Erythroblast (primary cell): Measurements from ENCODE around the gene PCDHGB7.
"Not testable (repeated sequence)": the region's sequence is repeated elsewhere in the genome, so short reads cannot be mapped to it uniquely, and the experiment has no call there.

ENCODE experiments used
- DNase-seq, 2 experiments: peaks; one replicate each; lab custom pipeline; 2025; lab: John Stamatoyannopoulos, UW
- GATA1 ChIP-seq: IDR thresholded peaks from 2 replicates; pipeline ENCODE4 v1.6.1; 2011; ENCODE audit warnings: low read depth, mild to moderate bottlenecking, control low read depth, low read length, moderate library complexity
- POLR2A ChIP-seq: IDR thresholded peaks from 2 replicates; pipeline ENCODE4 v1.6.1; 2011; ENCODE audit warnings: mild to moderate bottlenecking, low read length

Gene PCDHGB7

DNA sequence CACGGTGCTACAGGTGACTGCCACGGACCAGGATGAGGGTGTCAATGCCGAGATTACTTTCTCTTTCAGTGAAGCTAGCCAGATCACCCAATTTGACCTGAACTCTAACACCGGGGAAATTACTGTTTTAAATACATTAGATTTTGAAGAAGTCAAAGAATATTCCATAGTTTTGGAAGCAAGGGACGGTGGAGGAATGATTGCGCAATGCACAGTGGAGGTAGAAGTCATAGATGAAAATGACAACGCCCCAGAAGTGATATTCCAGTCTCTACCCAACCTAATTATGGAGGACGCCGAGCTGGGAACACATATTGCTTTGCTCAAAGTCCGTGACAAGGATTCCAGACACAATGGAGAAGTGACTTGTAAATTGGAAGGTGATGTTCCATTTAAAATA is 28.8 kb upstream of the PCDHGB7 start:
- no peak for TF ChIP-seq POLR2A
- no peak for TF ChIP-seq GATA1

DNA sequence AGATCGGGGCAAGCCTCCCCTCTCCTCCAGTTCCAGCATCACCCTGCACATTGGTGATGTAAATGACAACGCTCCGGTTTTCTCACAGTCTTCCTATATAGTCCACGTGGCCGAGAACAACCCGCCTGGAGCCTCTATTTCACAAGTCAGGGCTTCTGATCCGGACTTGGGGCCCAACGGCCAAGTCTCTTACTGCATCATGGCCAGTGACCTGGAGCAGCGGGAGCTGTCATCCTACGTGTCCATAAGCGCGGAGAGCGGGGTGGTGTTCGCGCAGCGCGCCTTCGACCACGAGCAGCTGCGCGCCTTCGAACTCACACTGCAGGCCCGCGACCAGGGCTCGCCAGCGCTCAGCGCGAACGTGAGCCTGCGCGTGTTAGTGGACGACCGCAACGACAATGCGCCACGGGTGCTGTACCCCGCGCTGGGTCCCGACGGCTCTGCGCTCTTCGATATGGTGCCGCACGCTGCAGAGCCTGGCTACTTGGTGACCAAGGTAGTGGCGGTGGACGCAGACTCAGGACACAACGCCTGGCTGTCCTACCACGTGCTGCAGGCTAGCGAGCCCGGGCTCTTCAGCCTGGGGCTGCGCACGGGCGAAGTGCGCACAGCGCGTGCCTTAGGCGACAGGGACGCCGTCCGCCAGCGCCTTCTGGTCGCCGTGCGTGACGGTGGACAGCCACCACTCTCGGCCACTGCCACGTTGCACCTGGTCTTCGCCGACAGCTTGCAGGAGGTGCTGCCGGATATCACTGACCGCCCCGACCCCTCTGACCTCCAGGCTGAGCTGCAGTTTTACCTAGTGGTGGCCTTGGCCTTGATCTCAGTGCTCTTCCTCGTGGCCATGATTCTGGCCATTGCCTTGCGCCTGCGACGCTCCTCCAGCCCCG is 28.1 kb upstream of the PCDHGB7 start:
- TF ChIP-seq POLR2A (no peak), GATA1 (no peak)
- no peak for DNase-seq

More for the DNA sequence above, 28.8 kb upstream of the PCDHGB7 start:
- no peak for DNase-seq

DNA sequence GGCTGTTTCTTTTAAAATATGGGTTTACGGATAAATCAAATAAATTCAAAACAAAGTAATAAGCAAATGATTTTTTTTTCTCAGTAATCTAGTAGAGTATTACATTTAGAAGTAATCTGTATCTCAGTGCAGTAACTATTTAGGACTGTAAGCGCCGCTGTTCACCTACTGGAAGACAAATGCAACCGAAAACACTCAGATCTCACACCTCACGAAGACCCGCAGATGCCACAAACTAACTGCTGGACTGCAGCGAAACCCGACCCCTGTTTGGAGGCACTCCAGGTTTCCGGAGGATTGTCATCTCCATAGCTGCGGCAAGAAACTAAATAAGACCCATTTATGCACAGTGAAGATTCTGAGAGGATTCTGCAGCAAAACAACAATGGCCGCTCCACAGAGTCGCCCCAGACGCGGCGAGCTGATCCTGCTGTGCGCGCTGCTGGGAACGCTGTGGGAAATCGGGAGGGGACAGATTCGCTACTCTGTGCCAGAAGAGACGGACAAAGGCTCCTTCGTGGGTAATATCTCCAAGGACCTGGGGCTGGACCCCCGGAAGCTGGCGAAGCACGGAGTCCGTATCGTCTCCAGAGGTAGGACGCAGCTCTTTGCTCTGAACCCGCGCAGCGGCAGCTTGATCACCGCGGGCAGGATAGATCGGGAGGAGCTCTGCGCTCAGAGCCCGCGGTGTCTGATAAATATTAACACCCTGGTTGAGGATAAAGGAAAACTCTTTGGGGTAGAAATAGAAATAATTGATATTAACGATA is 24.9 kb upstream of the PCDHGB7 start, which contains the start of gene PCDHGA8:
Gene PCDHGA8, plus strand, starts transcription at position 205 of the 770 bp plus-strand sequence. Its CDS starts 181 bp downstream, at position 386.
- TF ChIP-seq GATA1: no peak
- TF ChIP-seq POLR2A: no peak
- DNase-seq: no peak

DNA sequence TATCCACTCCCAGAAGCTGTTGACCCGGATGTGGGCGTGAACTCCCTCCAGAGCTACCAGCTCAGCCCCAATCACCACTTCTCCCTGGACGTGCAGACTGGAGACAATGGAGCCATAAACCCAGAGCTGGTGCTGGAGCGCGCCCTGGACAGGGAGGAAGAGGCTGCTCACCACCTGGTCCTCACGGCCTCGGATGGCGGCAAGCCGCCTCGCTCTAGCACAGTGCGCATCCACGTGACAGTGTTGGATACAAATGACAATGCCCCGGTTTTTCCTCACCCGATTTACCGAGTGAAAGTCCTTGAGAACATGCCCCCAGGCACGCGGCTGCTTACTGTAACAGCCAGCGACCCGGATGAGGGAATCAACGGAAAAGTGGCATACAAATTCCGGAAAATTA is 24.2 kb upstream of the PCDHGB7 start:
- TF ChIP-seq POLR2A: no peak
- TF ChIP-seq GATA1: no peak

DNA sequence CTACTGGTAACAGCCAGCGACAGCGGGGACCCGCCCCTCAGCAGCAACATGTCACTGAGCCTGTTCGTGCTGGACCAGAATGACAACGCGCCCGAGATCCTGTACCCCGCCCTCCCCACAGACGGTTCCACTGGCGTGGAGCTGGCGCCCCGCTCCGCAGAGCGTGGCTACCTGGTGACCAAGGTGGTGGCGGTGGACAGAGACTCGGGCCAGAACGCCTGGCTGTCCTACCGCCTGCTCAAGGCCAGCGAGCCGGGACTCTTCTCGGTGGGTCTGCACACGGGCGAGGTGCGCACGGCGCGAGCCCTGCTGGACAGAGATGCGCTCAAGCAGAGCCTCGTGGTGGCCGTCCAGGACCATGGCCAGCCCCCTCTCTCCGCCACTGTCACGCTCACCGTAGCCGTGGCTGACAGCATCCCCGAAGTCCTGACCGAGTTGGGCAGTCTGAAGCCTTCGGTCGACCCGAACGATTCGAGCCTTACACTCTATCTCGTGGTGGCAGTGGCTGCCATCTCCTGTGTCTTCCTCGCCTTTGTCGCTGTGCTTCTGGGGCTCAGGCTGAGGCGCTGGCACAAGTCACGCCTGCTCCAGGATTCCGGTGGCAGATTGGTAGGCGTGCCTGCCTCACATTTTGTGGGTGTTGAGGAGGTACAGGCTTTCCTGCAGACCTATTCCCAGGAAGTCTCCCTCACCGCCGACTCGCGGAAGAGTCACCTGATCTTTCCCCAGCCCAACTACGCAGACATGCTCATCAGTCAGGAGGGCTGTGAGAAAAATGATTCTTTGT is 22.9 kb upstream of the PCDHGB7 start:
- DNase-seq: not testable (repeated sequence)

More for the DNA sequence above, 24.2 kb upstream of the PCDHGB7 start:
- no peak for DNase-seq

DNA sequence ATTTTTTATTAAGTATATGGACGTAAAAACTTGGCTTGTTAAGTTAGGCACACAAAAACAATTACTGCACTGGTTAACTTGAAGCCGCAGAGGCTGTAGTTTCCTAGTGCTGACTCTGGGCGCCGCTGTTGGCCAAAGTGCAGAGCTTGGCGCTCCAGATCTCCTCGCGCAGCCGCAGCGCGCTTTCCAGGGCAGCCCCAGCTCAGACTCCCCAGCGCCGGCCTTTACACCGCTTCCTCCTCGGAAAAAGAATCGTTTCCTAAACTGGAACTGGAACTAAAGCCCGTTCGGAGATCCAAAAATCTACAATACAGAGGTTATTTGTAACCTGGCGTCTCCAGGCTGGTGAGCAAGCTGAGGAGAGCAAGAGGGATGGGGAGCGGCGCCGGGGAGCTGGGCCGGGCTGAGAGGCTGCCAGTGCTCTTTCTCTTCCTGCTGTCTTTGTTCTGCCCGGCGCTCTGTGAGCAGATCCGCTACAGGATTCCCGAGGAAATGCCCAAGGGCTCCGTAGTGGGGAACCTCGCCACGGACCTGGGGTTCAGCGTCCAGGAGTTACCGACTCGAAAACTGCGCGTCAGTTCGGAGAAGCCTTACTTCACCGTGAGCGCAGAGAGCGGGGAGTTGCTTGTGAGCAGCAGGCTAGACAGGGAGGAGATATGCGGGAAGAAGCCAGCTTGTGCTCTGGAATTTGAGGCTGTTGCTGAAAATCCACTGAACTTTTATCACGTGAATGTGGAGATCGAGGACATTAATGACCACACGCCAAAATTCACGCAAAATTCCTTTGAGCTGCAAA is 19.5 kb upstream of the PCDHGB7 start, which contains the start of gene PCDHGB5:
Gene PCDHGB5, plus strand, starts transcription at position 192 of the 796 bp plus-strand sequence. Its CDS starts 181 bp downstream, at position 373.
- DNase-seq: peak; percentile 13 to 21

DNA sequence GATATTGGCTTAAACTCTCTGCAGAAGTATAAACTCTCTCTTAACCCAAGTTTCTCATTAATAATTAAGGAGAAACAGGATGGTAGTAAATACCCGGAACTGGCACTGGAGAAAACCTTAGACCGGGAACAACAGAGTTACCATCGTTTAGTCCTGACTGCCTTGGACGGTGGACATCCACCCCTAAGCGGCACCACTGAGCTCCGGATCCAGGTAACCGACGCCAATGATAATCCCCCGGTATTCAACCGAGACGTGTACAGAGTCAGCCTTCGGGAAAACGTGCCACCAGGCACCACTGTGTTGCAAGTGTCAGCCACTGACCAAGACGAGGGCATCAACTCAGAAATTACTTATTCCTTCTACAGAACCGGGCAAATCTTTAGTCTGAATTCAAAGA is 18.9 kb upstream of the PCDHGB7 start:
- no peak for TF ChIP-seq POLR2A
- DNase-seq: no peak

DNA sequence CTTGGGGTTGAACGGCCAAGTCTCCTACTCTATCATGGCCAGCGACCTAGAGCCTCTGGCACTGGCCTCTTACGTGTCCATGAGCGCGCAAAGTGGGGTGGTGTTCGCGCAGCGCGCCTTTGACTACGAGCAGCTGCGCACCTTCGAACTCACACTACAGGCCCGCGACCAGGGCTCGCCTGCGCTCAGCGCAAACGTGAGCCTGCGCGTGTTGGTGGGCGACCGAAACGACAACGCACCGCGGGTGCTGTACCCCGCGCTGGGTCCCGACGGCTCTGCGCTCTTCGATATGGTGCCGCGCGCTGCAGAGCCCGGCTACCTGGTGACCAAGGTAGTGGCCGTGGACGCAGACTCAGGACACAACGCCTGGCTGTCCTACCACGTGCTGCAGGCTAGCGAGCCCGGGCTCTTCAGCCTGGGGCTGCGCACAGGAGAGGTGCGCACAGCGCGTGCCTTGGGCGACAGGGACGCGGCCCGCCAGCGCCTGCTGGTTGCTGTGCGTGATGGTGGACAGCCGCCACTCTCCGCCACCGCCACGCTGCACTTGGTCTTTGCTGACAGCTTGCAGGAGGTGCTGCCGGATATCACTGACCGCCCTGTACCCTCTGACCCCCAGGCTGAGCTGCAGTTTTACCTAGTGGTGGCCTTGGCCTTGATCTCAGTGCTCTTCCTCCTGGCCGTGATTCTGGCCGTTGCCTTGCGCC is 17.8 kb upstream of the PCDHGB7 start:
- TF ChIP-seq POLR2A: no peak
- no peak for TF ChIP-seq GATA1
- no peak for DNase-seq

DNA sequence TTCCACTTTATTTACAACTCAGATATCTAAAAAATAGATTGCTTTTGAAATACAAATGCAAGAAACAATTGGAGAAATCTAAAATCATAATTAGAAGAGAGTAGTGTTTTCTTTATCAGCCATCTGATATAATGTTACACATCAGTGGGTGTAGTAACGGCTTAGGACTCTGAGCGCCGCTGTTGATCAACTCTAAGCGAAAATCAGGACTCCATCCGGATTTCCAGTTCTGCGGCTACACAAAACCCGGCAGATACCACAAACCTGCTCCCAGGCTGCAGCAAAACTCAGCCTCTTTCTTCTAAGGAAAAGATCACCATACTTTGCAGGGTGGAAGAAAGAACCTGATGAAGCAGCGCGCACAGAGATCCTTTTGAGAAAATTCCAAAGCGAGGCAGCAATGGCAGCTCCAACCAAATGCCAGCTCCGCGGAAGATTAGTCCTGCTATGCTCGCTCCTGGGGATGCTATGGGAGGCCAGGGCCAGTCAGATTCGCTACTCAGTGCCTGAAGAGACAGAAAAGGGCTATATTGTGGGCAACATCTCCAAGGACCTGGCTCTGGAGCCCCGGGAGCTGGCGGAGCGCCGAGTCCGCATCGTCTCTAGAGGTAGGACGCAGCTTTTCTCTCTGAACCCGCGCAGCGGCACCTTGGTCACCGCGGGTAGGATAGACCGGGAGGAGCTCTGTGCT is 14.8 kb upstream of the PCDHGB7 start, which contains the start of gene PCDHGA9:
Gene PCDHGA9, plus strand, starts transcription at position 226 of the 691 bp plus-strand sequence. Its CDS starts 175 bp downstream, at position 401.
- TF ChIP-seq GATA1 (no peak), POLR2A (no peak)
- peak in 1 of 2 experiments; percentile 10 for DNase-seq

DNA sequence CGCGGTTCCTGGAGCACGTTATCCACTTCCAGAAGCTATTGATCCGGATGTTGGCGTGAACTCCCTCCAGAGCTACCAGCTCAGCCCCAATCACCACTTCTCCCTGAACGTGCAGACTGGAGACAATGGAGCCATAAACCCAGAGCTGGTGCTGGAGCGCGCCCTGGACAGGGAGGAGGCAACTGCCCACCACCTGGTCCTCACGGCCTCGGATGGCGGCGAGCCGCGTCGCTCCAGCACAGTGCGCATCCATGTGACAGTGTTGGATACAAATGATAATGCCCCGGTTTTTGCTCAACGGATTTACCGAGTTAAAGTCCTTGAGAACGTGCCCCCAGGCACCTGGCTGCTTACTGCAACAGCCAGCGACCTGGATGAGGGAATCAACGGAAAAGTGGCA is 14.1 kb upstream of the PCDHGB7 start:
- no peak for DNase-seq
- TF ChIP-seq GATA1: no peak
- no peak for TF ChIP-seq POLR2A

DNA sequence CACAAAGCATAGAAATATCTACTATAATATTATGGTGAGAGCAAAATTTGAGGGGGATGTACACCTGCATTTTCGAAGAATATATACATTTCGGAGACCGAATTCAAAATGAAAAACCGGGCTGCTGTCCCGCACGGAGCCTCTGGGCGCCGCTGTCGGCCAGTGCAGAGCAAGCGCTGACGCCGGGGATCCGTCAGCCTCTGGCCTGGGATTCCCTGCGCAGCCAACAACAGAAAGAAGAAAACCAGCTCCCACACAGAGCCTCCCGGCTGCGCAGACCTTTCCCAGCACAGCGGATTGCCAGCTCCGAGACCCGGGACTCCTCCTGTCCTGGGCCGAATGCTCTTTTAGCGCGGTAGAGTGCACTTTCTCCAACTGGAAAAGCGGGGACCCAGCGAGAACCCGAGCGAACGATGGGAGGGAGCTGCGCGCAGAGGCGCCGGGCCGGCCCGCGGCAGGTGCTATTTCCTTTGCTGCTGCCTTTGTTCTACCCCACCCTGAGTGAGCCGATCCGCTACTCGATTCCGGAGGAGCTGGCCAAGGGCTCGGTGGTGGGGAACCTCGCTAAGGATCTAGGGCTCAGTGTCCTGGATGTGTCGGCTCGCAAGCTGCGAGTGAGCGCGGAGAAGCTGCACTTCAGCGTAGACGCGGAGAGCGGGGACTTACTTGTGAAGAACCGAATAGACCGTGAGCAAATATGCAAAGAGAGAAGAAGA is 9.5 kb upstream of the PCDHGB7 start, which contains the start of gene PCDHGB6:
Gene PCDHGB6, plus strand, starts transcription at position 232 of the 716 bp plus-strand sequence. Its CDS starts 182 bp downstream, at position 414.
- DNase-seq: peak; percentile 31 to 45
